Common myeloid progenitor, CD34-positive (primary cell): ENCODE results near the gene TXNRD2.
"Not testable (repeated sequence)": the region's sequence is repeated elsewhere in the genome, so short reads cannot be mapped to it uniquely, and the experiment has no call there.

Experiments used
- CTCF ChIA-PET: fragments of 350-600 bp; sonication (Branson Sonifier 250); formaldehyde crosslinking; loops from one replicate; lab custom pipeline; 2021; ENCODE audit warnings: antibody characterized with exemption; lab: Charles Lee
- POLR2A ChIA-PET: fragments of 350-600 bp; sonication (Branson Sonifier 250); formaldehyde crosslinking; loops from one replicate; lab custom pipeline; 2021; ENCODE audit warnings: antibody characterized with exemption; lab: Charles Lee
- DNase-seq, 3 donors: peaks; one replicate each; pipeline versions ENCODE4 v3.0.0 to v3.0.0-alpha.2; 2013
- H3K27ac ChIP-seq, 2 experiments: 1 replicate in 1 of 2; 2 replicates in 1 of 2; pipeline ENCODE4 v1.7.0; 2013; ENCODE audit warnings: inconsistent platforms in 2 of 2, low read length in 2 of 2, mild to moderate bottlenecking in 2 of 2, low read depth in 1 of 2, moderate library complexity in 1 of 2; ENCODE audit not compliant: severe bottlenecking in 2 of 2, insufficient read depth in 1 of 2, poor library complexity in 1 of 2
- H3K27me3 ChIP-seq, 5 experiments: replicated peaks in 2 of 5; 1 replicate in 3 of 5; 2 replicates in 2 of 5; pipeline versions ENCODE4 v1.6.1 to v1.7.0; 2013; ENCODE audit warnings: low read length in 4 of 5, mild to moderate bottlenecking in 2 of 5, moderate library complexity in 2 of 5, inconsistent platforms in 1 of 5; ENCODE audit not compliant: insufficient read depth in 5 of 5, control insufficient read depth in 4 of 5
- H3K36me3 ChIP-seq, 4 experiments: 1 replicate in 2 of 4; 2 replicates in 2 of 4; pipeline versions ENCODE4 v1.6.1 to v1.7.0; 2013; ENCODE audit warnings: low read length in 3 of 4, control low read depth in 1 of 4, mild to moderate bottlenecking in 1 of 4; ENCODE audit not compliant: control insufficient read depth in 4 of 4, insufficient read depth in 4 of 4
- H3K4me1 ChIP-seq, 4 experiments: 1 replicate in 3 of 4; 2 replicates in 1 of 4; pipeline versions ENCODE4 v1.6.1 to v1.7.1; 2013; ENCODE audit warnings: low read length in 3 of 4, mild to moderate bottlenecking in 3 of 4, control low read depth in 1 of 4, inconsistent platforms in 1 of 4, moderate library complexity in 1 of 4; ENCODE audit not compliant: control insufficient read depth in 4 of 4, insufficient read depth in 4 of 4; ENCODE audit errors: control extremely low read depth in 1 of 4
- H3K4me3 ChIP-seq, 7 experiments: 1 replicate in 4 of 7; 2 replicates in 3 of 7; pipeline versions ENCODE4 v1.5.1 to v1.7.0; 2013; ENCODE audit warnings: mild to moderate bottlenecking in 7 of 7, low read length in 6 of 7, moderate library complexity in 6 of 7, inconsistent platforms in 2 of 7, low read depth in 2 of 7, control low read depth in 1 of 7; ENCODE audit not compliant: insufficient read depth in 4 of 7, control insufficient read depth in 1 of 7; ENCODE audit errors: extremely low read depth in 1 of 7
- H3K9me3 ChIP-seq, 5 experiments: 1 replicate in 4 of 5; 2 replicates in 1 of 5; pipeline versions ENCODE4 v1.6.1 to v1.7.1; 2013; ENCODE audit warnings: low read length in 4 of 5, mild to moderate bottlenecking in 2 of 5, inconsistent platforms in 1 of 5, low read depth in 1 of 5, moderate library complexity in 1 of 5; ENCODE audit not compliant: control insufficient read depth in 4 of 5, insufficient read depth in 2 of 5; ENCODE audit errors: control extremely low read depth in 1 of 5
- WGBS: methylation state at CpG from one replicate; pipeline ENCODE4 v1.1.5; 2013; ENCODE audit not compliant: insufficient coverage; 5-methylcytosine and 5-hydroxymethylcytosine counted together

Gene TXNRD2

GRCh38 chr22:19883446-19883845, 58.2 kb downstream of the TXNRD2 start:
- peaks cover 0 to 25% (median 17%) of the 10 kb centered on the region in 4 experiments for H3K4me1 ChIP-seq
- H3K27me3 ChIP-seq: not testable (repeated sequence)

GRCh38 chr22:19882446-19883381, 58.9 kb downstream of the TXNRD2 start:
- Histone ChIP-seq H3K27ac (no peak overlapping the region), H3K27me3 (no peaks in the 10 kb centered on the region), H3K36me3 (peaks cover 0 to 21% (median under 1%) of the 10 kb centered on the region in 4 experiments), H3K4me1 (peaks cover 0 to 21% (median 17%) of the 10 kb centered on the region in 4 experiments), H3K4me3 (no peak overlapping the region), H3K9me3 (no peaks in the 10 kb centered on the region)
- ChIA-PET POLR2A (no interaction called here), CTCF (no interaction called here)
- DNase-seq: no peak
- WGBS: 96% methylated on average over 22 of the region's 26 CpGs

More at GRCh38 chr22:19883446-19883845, 58.2 kb downstream of the TXNRD2 start:
- H3K4me3 ChIP-seq, H3K27ac ChIP-seq, CTCF ChIA-PET, POLR2A ChIA-PET, DNase-seq, H3K9me3 ChIP-seq: not testable (repeated sequence)
- WGBS: 96% methylated on average over 6 of the region's 8 CpGs
- H3K36me3 ChIP-seq: peaks cover 0 to 14% (median 3%) of the 10 kb centered on the region in 4 experiments

- Histone ChIP-seq H3K9me3 (no peaks in the 10 kb centered on the region), H3K27ac (no peak overlapping the region), H3K4me3 (no peak overlapping the region), H3K27me3 (no peaks in the 10 kb centered on the region), H3K4me1 (peaks cover 0 to 3% (median under 1%) of the 10 kb centered on the region in 4 experiments), H3K36me3 (peaks cover 2 to 24% (median 3%) of the 10 kb centered on the region in 4 experiments)
- WGBS: 98% methylated on average over 23 of the region's 27 CpGs
- ChIA-PET CTCF (no interaction called here), POLR2A (no interaction called here)
- no peak for DNase-seq
Observed at GRCh38 chr22:19880786-19881569, 60.6 kb downstream of the TXNRD2 start.

GRCh38 chr22:19879992-19880785, 61.4 kb downstream of the TXNRD2 start:
- H3K4me1 ChIP-seq: no peaks in the 10 kb centered on the region
- POLR2A ChIA-PET: no interaction called here
- no peaks in the 10 kb centered on the region for H3K27me3 ChIP-seq
- no peak for DNase-seq
- no peak overlapping the region for H3K4me3 ChIP-seq
- no peaks in the 10 kb centered on the region for H3K9me3 ChIP-seq
- H3K36me3 ChIP-seq: peaks cover 2 to 24% (median 3%) of the 10 kb centered on the region in 4 experiments
- no peak overlapping the region for H3K27ac ChIP-seq
- CTCF ChIA-PET: no interaction called here
- WGBS: 98% methylated on average over 32 of the region's 34 CpGs

- Histone ChIP-seq H3K27ac (no peak overlapping the region), H3K36me3 (peaks cover 2 to 24% (median 3%) of the 10 kb centered on the region in 4 experiments), H3K9me3 (no peaks in the 10 kb centered on the region), H3K4me3 (no peak overlapping the region), H3K27me3 (no peaks in the 10 kb centered on the region), H3K4me1 (no peaks in the 10 kb centered on the region)
- 98% methylated on average over 4 of the region's 4 CpGs for WGBS
- DNase-seq: no peak
- ChIA-PET POLR2A (no interaction called here), CTCF (no interaction called here)
Observed at GRCh38 chr22:19879643-19879991, 62.0 kb downstream of the TXNRD2 start.

- H3K36me3 ChIP-seq: peaks cover 2 to 24% (median 3%) of the 10 kb centered on the region in 4 experiments
- H3K9me3 ChIP-seq: no peaks in the 10 kb centered on the region
- H3K27ac ChIP-seq: no peak overlapping the region
- CTCF ChIA-PET: no interaction called here
- no peak for DNase-seq
- 98% methylated on average over 10 of the region's 13 CpGs for WGBS
- no peaks in the 10 kb centered on the region for H3K4me1 ChIP-seq
- POLR2A ChIA-PET: no interaction called here
- H3K4me3 ChIP-seq: no peak overlapping the region
- H3K27me3 ChIP-seq: no peaks in the 10 kb centered on the region
Observed at GRCh38 chr22:19879246-19879570, 62.4 kb downstream of the TXNRD2 start.
